Measurements from ENCODE around the gene MUC22. TPM values are rescaled to one million over a fixed set of nuclear protein-coding genes. Genes with fewer than 3 reads are reported as not detected.

The MUC22 gene
- polyA plus RNA-seq, 2 of the 4 experiments (the other 2 are of a cell fraction): not detected

DNA sequence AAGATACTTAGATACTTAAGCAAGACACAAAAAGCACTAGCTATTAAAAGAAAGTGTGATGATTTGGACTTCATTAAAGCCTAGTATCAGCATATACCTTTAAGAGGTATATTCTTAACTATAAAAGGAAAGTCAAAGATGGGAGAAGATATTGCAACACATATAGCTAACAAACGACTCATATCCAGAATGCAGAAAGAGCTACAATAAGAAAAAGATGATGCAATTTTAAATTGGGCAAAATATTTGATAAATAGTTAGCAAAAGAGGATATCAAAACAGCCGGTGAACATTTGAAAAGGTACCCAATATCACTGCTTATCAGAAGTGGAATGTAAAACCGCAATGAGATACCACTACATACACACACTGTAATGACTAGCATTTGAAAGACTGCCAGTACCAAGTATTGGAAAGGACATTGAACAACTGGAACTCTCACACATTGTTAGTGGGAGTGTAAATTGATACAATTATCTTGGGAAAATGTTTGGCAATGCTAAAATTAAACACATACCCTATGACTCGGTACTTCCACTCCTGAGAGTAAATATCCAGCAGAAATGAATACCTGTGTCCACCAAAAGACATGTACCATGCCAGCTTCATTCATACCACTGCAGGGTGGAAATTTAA lies 25.7 kb downstream of the MUC22 start:
- 58% methylated on average over 4 of the region's 4 CpGs for WGBS (ENCODE audit: missing lambda C conversion rate)
- H3K27ac ChIP-seq: no peak overlapping the region
- TF ChIP-seq, protein P1, sequence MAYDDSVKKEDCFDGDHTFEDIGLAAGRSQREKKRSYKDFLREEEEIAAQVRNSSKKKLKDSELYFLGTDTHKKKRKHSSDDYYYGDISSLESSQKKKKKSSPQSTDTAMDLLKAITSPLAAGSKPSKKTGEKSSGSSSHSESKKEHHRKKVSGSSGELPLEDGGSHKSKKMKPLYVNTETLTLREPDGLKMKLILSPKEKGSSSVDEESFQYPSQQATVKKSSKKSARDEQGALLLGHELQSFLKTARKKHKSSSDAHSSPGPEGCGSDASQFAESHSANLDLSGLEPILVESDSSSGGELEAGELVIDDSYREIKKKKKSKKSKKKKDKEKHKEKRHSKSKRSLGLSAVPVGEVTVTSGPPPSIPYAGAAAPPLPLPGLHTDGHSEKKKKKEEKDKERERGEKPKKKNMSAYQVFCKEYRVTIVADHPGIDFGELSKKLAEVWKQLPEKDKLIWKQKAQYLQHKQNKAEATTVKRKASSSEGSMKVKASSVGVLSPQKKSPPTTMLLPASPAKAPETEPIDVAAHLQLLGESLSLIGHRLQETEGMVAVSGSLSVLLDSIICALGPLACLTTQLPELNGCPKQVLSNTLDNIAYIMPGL (CRISPR knock-in tag; IDR thresholded peaks at IDR 0.05; ENCODE audit: borderline replicate concordance): no peak
- TF ChIP-seq FOSB (CRISPR knock-in tag; IDR thresholded peaks at IDR 0.05): no peak
- TF ChIP-seq EP300 (IDR thresholded peaks at IDR 0.05): no peak
- no peak for TF ChIP-seq HEYL (CRISPR knock-in tag; IDR thresholded peaks at IDR 0.05)
- no peak for TF ChIP-seq CHD4 (IDR thresholded peaks at IDR 0.05; ENCODE audit: borderline replicate concordance)

DNA sequence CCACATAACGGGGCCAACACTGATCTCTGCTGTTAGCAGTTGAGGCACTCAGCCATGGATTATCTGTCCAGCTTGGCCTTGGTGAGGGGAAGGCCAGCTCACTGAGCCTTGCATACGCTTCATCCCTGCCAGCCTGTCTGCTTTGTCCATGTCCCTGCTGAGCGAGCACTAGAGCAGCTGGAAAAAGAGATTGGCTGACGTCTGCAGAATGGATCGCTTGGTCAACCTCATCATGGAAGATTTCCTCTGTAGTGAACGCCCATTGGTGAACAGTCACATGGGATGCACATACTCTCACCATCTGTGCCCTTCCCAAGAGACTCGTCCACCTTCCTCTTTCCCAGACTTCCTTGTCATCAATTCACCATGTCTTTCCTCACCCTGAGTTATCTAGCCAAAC lies 26.9 kb downstream of the MUC22 start:
- Histone ChIP-seq H3K4me1 (peaks cover 17% of the 10 kb centered on the region), H3K4me3 (no peak overlapping the region), H3K27ac (no peak overlapping the region), H3K4me2 (no peak overlapping the region), H3K9me3 (no peaks in the 10 kb centered on the region)
- ATAC-seq: no peak
- DNase-seq (ENCODE audit: low read depth in 1 of 2, low spot score in 1 of 2): no peak
- CTCF ChIA-PET: interaction anchor here (0.9 to 2.6 kb wide), 4 partner anchors 42 to 122 kb away, joined by 3 to 8 read pairs (median 3); no protein-coding TSS in a partner anchor
- no peak for FAIRE-seq
- POLR2A ChIA-PET: no interaction called here
- no peak for TF ChIP-seq PBX3 (IDR thresholded peaks at IDR 0.05)
- TF ChIP-seq ZC3H11A (IDR thresholded peaks at IDR 0.05): no peak
- no peak for TF ChIP-seq HEYL (CRISPR knock-in tag; IDR thresholded peaks at IDR 0.05)
- no peak for TF ChIP-seq BHLHE40 (IDR thresholded peaks at IDR 0.05; ENCODE audit: low read depth, low read length)
- TF ChIP-seq SREBF2 (IDR thresholded peaks at IDR 0.05): no peak
- TF ChIP-seq KDM1A (IDR thresholded peaks at IDR 0.05; ENCODE audit: low read depth): no peak
- no peak for TF ChIP-seq HOXA7 (CRISPR knock-in tag; IDR thresholded peaks at IDR 0.05)
- no peak for TF ChIP-seq SMC3 (IDR thresholded peaks at IDR 0.05)
- TF ChIP-seq BCL3 (IDR thresholded peaks at IDR 0.05): no peak
- TF ChIP-seq JUNB (IDR thresholded peaks at IDR 0.05): no peak
- TF ChIP-seq NFE2L2 (conservative IDR thresholded peaks at IDR 0.05; ENCODE audit: low read length): no peak
- TF ChIP-seq USF2 (IDR thresholded peaks at IDR 0.05): no peak
- no peak for TF ChIP-seq CBX2 (IDR thresholded peaks at IDR 0.05; ENCODE audit: borderline replicate concordance, low read depth)
- TF ChIP-seq ATOH8 (CRISPR knock-in tag; IDR thresholded peaks at IDR 0.05; ENCODE audit: low read depth): no peak
- no peak for TF ChIP-seq ZFP36 (IDR thresholded peaks at IDR 0.05; ENCODE audit: borderline replicate concordance, partially characterized antibody)
- WGBS (ENCODE audit: missing lambda C conversion rate): 90% methylated on average over 7 of the region's 7 CpGs

More for the DNA sequence above, 25.7 kb downstream of the MUC22 start:
- Histone ChIP-seq H3K4me1 (peaks cover 9% of the 10 kb centered on the region; the same call in 1 of the 3 replicates), H3K4me2 (no peak overlapping the region), H3K4me3 (no peak overlapping the region), H3K9me3 (no peaks in the 10 kb centered on the region)
- ATAC-seq: no peak
- no peak for DNase-seq (ENCODE audit: low read depth in 1 of 2, low spot score in 1 of 2)
- ChIA-PET CTCF (interaction anchor here (1.0 kb wide), 1 partner anchor 77 kb away, joined by 3 read pairs; no protein-coding TSS in a partner anchor), POLR2A (interaction anchor here (0.7 kb wide), 1 partner anchor 75 kb away, joined by 3 read pairs; no protein-coding TSS in a partner anchor)
- no peak for FAIRE-seq

Measured in A549 (cell line).